SK-N-SH (cell line): ENCODE results near the gene PTPRD. TPM values are rescaled to one million over a fixed set of nuclear protein-coding genes. Genes with fewer than 3 reads are reported as not detected.

Experiments used
- CTCF ChIA-PET: fragments of 300-600, 350-600 bp; formaldehyde crosslinking; extraction: SDS; loops from one replicate; lab custom pipeline; 2021; lab: Yijun Ruan, JAX
- POLR2A ChIA-PET: fragments of 350-600 bp; sonication (Branson Sonifier 250); formaldehyde crosslinking; extraction: SDS; loops from one replicate; lab custom pipeline; 2020; ENCODE audit warnings: antibody characterized with exemption, inconsistent platforms; lab: Yijun Ruan, JAX
- DNase-seq: peaks from one replicate; pipeline ENCODE4 v3.0.0; 2012
- H2AFZ ChIP-seq: fragments of 200-600 bp; sonication (generic); 2 replicates; pipeline ENCODE4 v1.8.1; 2016; ENCODE audit warnings: antibody characterized with exemption, mild to moderate bottlenecking, low read depth
- H3F3A ChIP-seq: fragments of 200-600 bp; sonication (generic); replicated peaks from 2 replicates; pipeline ENCODE3; 2016; ENCODE audit warnings: antibody characterized with exemption, mild to moderate bottlenecking; ENCODE audit not compliant: insufficient read depth
- H3K27ac ChIP-seq, 2 experiments: fragments of 200-500 bp in 1 of 2; fragments of 200-600 bp in 1 of 2; sonication (Bioruptor generic) in 1 of 2; sonication (generic), shearing (Covaris generic) in 1 of 2; 2 replicates each; pipeline versions ENCODE4 v1.5.1 to v1.6.1; 2014 to 2016; ENCODE audit warnings: low read depth in 2 of 2, inconsistent platforms in 1 of 2, low read length in 1 of 2, mild to moderate bottlenecking in 1 of 2, mixed read lengths in 1 of 2
- H3K27me3 ChIP-seq: fragments of 200-600 bp; sonication (generic), shearing (Covaris generic); 2 replicates; pipeline ENCODE4 v1.6.1; 2016; ENCODE audit warnings: mixed run types; ENCODE audit not compliant: insufficient read depth
- H3K36me3 ChIP-seq, 2 experiments: fragments of 200-500 bp in 1 of 2; fragments of 200-600 bp in 1 of 2; sonication (Bioruptor generic) in 1 of 2; sonication (generic) in 1 of 2; replicated peaks in 1 of 2; 2 replicates each; pipeline versions ENCODE3 to v1.5.1; 2014 to 2016; ENCODE audit warnings: low read length in 1 of 2, mild to moderate bottlenecking in 1 of 2; ENCODE audit not compliant: insufficient read depth in 2 of 2, control insufficient read depth in 1 of 2
- H3K4me1 ChIP-seq, 2 experiments: fragments of 200-500 bp in 1 of 2; fragments of 200-600 bp in 1 of 2; sonication (Bioruptor generic) in 1 of 2; sonication (generic), shearing (Covaris generic) in 1 of 2; 2 replicates each; pipeline versions ENCODE4 v1.5.1 to v1.6.1; 2014 to 2016; ENCODE audit warnings: low read depth in 1 of 2, low read length in 1 of 2, mixed run types in 1 of 2; ENCODE audit not compliant: insufficient read depth in 2 of 2, control insufficient read depth in 1 of 2
- H3K4me2 ChIP-seq: fragments of 200-600 bp; sonication (generic), shearing (Covaris generic); 2 replicates; pipeline ENCODE4 v1.6.1; 2017; ENCODE audit warnings: mixed run types
- H3K4me3 ChIP-seq, 2 experiments: fragments of 200-500 bp in 1 of 2; fragments of 200-600 bp in 1 of 2; sonication (Bioruptor generic) in 1 of 2; sonication (generic), shearing (Covaris generic) in 1 of 2; 2 replicates each; pipeline versions ENCODE4 v1.5.1 to v1.8.1; 2014 to 2016; ENCODE audit warnings: low read depth in 2 of 2, inconsistent platforms in 1 of 2, low read length in 1 of 2, mild to moderate bottlenecking in 1 of 2, mixed read lengths in 1 of 2, moderate library complexity in 1 of 2
- H3K79me2 ChIP-seq: fragments of 200-600 bp; sonication (generic); 2 replicates; pipeline ENCODE4 v1.8.1; 2017; ENCODE audit warnings: mild to moderate bottlenecking; ENCODE audit not compliant: insufficient read depth
- H3K9ac ChIP-seq: fragments of 200-600 bp; sonication (generic); 2 replicates; pipeline ENCODE4 v1.6.1; 2017; ENCODE audit warnings: mixed run types
- H3K9me2 ChIP-seq: fragments of 200-600 bp; sonication (generic); 2 replicates; pipeline ENCODE4 v1.6.1; 2017; ENCODE audit warnings: mixed run types
- H3K9me3 ChIP-seq: fragments of 200-600 bp; sonication (generic); 2 replicates; pipeline ENCODE4 v1.6.1; 2017; ENCODE audit warnings: mixed run types, mild to moderate bottlenecking, moderate library complexity
- H4K20me1 ChIP-seq: fragments of 200-600 bp; sonication (generic); 2 replicates; pipeline ENCODE4 v1.6.1; 2017; ENCODE audit warnings: mild to moderate bottlenecking, mixed run types; ENCODE audit not compliant: insufficient read depth
- CHD2 ChIP-seq: fragments of 150-350 bp; IDR thresholded peaks from 2 replicates; pipeline ENCODE4 v1.6.1; 2018; ENCODE audit warnings: low read length; ENCODE audit not compliant: partially characterized antibody
- ELF1 ChIP-seq: IDR thresholded peaks from 2 replicates; pipeline ENCODE4 v1.4.0; 2012
- EZH2phosphoT487 ChIP-seq: fragments of 200-600 bp; sonication (generic); IDR thresholded peaks from 2 replicates; pipeline ENCODE4 v1.6.1; 2017; ENCODE audit warnings: low read depth, mixed run types, mild to moderate bottlenecking, antibody characterized with exemption, moderate library complexity, borderline replicate concordance
- FOXJ3 ChIP-seq: sonication (generic); formaldehyde crosslinking; IDR thresholded peaks from 2 replicates; pipeline ENCODE4 v1.5.1; 2020; ENCODE audit warnings: mild to moderate bottlenecking, missing genetic modification reagents
- GABPA ChIP-seq: IDR thresholded peaks from 2 replicates; pipeline ENCODE4 v1.4.0; 2012; ENCODE audit warnings: low read depth, mild to moderate bottlenecking
- JUND ChIP-seq: IDR thresholded peaks from 2 replicates; pipeline ENCODE4 v1.4.0; 2012
- MEF2A ChIP-seq: IDR thresholded peaks from 2 replicates; pipeline ENCODE4 v1.4.0; 2012; ENCODE audit warnings: low read depth, borderline replicate concordance
- MXI1 ChIP-seq: IDR thresholded peaks from 2 replicates; pipeline ENCODE4 v1.6.1; 2012; ENCODE audit warnings: mild to moderate bottlenecking, low read depth, low read length, improper control_type of control experiment
- NFIC ChIP-seq: IDR thresholded peaks from 2 replicates; pipeline ENCODE4 v1.4.0; 2012; ENCODE audit warnings: borderline replicate concordance
- NRF1 ChIP-seq: IDR thresholded peaks from 2 replicates; pipeline ENCODE4 v1.6.1; 2012; ENCODE audit warnings: low read depth, mild to moderate bottlenecking, low read length
- RCOR1 ChIP-seq: fragments of 150-350 bp; IDR thresholded peaks from 2 replicates; pipeline ENCODE4 v1.6.1; 2017; ENCODE audit warnings: antibody characterized with exemption, low read length
- RXRA ChIP-seq: IDR thresholded peaks from 2 replicates; pipeline ENCODE4 v1.4.0; 2012; ENCODE audit warnings: low read depth, mild to moderate bottlenecking, borderline replicate concordance
- SMC3 ChIP-seq: IDR thresholded peaks from 2 replicates; pipeline ENCODE4 v1.6.1; 2012; ENCODE audit warnings: low read depth, low read length, improper control_type of control experiment
- TAF1 ChIP-seq: IDR thresholded peaks from 2 replicates; pipeline ENCODE4 v1.6.1; 2012; ENCODE audit warnings: low read depth, mild to moderate bottlenecking, low read length, moderate library complexity, borderline replicate concordance
- TCF12 ChIP-seq: IDR thresholded peaks from 2 replicates; pipeline ENCODE4 v1.4.0; 2012
- WGBS: methylation state at CpG from one replicate; pipeline ENCODE4 v1.1.6; 2017; ENCODE audit warnings: low lambda C conversion rate; 5-methylcytosine and 5-hydroxymethylcytosine counted together
- polyA plus RNA-seq, 3 experiments: library from polyadenylated mRNA; depleted of rRNA; stranded (reverse); fragments of >200 nt; gene quantifications; 2 replicates each; pipeline ENCODE4 v1.2.3, GENCODE V29; 2012
- TF ChIP-seq, protein P1 (sequence below): fragments of 150-350 bp; IDR thresholded peaks from 2 replicates; pipeline ENCODE4 v1.6.1; 2016; ENCODE audit warnings: mild to moderate bottlenecking, low read depth, low read length
- TF ChIP-seq, protein P2 (sequence below): fragments of 150-350 bp; IDR thresholded peaks from 2 replicates; pipeline ENCODE4 v1.6.1; 2017; ENCODE audit warnings: antibody characterized with exemption, low read length, low read depth, borderline replicate concordance

The PTPRD gene
- polyA plus RNA-seq, 1 of the 3 experiments (the other 2 are of a cell fraction) = 0.15 TPM

DNA sequence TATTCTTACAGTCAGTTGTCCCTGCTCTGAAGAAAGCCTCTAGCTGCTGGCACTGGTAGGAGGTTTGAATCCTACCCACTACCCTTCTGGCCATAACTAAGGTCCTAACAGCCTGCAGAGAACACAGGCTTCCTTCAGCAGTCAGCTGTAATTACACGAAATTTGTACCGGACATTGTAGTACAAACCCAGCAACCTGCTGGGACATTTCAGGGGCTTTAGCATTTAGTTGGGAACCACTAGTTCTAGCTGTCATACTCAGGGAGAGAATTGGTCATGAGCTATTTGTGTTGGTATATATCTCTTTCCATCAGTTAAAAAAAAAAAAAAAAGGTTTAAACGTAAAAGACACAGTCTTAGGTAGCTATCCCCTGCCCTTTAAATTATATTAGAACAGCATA, 1743.0 kb downstream of the PTPRD start:
- H2AFZ ChIP-seq = no peak overlapping the region
- no peak overlapping the region for H3K4me2 ChIP-seq
- H3K27me3 ChIP-seq = no peaks in the 10 kb centered on the region
- no peak overlapping the region for H3K27ac ChIP-seq
- H3F3A ChIP-seq = no peaks in the 10 kb centered on the region
- H3K9me2 ChIP-seq = no peaks in the 10 kb centered on the region
- 53% methylated on average over 3 of the region's 3 CpGs for WGBS
- H3K79me2 ChIP-seq = no peaks in the 10 kb centered on the region
- ChIA-PET CTCF (interaction anchor here (1.1 to 1.4 kb wide), 4 partner anchors 14 to 133 kb away, joined by 3 to 6 read pairs (median 4); no protein-coding TSS in a partner anchor), POLR2A (no interaction called here)
- H3K4me3 ChIP-seq = no peak overlapping the region
- no peaks in the 10 kb centered on the region for H4K20me1 ChIP-seq
- H3K4me1 ChIP-seq = no peaks in the 10 kb centered on the region; a peak in 2 of 4 replicates
- DNase-seq = no peak
- H3K36me3 ChIP-seq = no peaks in the 10 kb centered on the region
- H3K9ac ChIP-seq = no peak overlapping the region
- no peaks in the 10 kb centered on the region for H3K9me3 ChIP-seq
- TF ChIP-seq RXRA (no peak), JUND (no peak), TAF1 (no peak), MEF2A (no peak), RCOR1 (no peak), EZH2phosphoT487 (no peak), NFIC (no peak)

DNA sequence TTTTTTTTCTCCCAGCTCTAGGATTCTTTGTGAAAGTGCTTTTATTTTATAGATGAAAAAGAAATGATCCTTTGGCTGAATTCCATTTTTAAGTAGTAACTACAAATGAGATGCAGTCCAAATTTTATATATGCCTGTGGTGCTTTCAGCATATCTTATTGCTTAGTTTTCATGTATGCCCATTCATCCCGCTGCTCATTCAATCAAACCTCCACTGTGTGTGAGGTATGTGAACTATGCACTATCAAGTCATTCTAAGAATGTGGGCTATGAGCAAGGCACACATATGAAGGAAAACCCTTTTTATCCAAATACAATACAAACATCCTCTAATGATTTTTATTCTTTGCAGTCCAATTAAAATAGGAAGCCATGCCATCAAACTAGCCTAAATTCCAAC, 1744.2 kb downstream of the PTPRD start:
- ChIA-PET POLR2A (no interaction called here), CTCF (no interaction called here)
- H3K4me1 ChIP-seq = no peaks in the 10 kb centered on the region; a peak in 1 of 4 replicates
- no peaks in the 10 kb centered on the region for H3K36me3 ChIP-seq
- no peak overlapping the region for H3K9ac ChIP-seq
- no peaks in the 10 kb centered on the region for H3K9me2 ChIP-seq
- H3F3A ChIP-seq = no peaks in the 10 kb centered on the region
- TF ChIP-seq FOXJ3 (no peak), RXRA (no peak), CHD2 (no peak), NRF1 (no peak), MXI1 (no peak), TCF12 (no peak), GABPA (no peak), ELF1 (no peak), SMC3 (no peak)
- TF ChIP-seq, protein P1, sequence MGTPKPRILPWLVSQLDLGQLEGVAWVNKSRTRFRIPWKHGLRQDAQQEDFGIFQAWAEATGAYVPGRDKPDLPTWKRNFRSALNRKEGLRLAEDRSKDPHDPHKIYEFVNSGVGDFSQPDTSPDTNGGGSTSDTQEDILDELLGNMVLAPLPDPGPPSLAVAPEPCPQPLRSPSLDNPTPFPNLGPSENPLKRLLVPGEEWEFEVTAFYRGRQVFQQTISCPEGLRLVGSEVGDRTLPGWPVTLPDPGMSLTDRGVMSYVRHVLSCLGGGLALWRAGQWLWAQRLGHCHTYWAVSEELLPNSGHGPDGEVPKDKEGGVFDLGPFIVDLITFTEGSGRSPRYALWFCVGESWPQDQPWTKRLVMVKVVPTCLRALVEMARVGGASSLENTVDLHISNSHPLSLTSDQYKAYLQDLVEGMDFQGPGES = no peak
- TF ChIP-seq, protein P2, sequence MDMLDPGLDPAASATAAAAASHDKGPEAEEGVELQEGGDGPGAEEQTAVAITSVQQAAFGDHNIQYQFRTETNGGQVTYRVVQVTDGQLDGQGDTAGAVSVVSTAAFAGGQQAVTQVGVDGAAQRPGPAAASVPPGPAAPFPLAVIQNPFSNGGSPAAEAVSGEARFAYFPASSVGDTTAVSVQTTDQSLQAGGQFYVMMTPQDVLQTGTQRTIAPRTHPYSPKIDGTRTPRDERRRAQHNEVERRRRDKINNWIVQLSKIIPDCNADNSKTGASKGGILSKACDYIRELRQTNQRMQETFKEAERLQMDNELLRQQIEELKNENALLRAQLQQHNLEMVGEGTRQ = no peak
- H3K9me3 ChIP-seq = no peaks in the 10 kb centered on the region
- no peaks in the 10 kb centered on the region for H3K79me2 ChIP-seq
- H4K20me1 ChIP-seq = no peaks in the 10 kb centered on the region
- no peak overlapping the region for H3K4me3 ChIP-seq
- H3K4me2 ChIP-seq = no peak overlapping the region
- no peak overlapping the region for H3K27ac ChIP-seq
- no peaks in the 10 kb centered on the region for H3K27me3 ChIP-seq
- no peak for DNase-seq
- WGBS = 60% methylated on average over 1 of the region's 1 CpG
- H2AFZ ChIP-seq = no peak overlapping the region
